ENCODE results near the gene MOB3A. TPM values are rescaled to one million over a fixed set of nuclear protein-coding genes. Genes with fewer than 3 reads are reported as not detected.
A peak's percentile ranks its signal among the peaks of the same experiment; 100 is the strongest.
"Not testable (repeated sequence)": the region's sequence is repeated elsewhere in the genome, so short reads cannot be mapped to it uniquely, and the experiment has no call there.

The MOB3A gene
- total RNA-seq, result 14.8 and 22.8 TPM in 2 replicates

DNA sequence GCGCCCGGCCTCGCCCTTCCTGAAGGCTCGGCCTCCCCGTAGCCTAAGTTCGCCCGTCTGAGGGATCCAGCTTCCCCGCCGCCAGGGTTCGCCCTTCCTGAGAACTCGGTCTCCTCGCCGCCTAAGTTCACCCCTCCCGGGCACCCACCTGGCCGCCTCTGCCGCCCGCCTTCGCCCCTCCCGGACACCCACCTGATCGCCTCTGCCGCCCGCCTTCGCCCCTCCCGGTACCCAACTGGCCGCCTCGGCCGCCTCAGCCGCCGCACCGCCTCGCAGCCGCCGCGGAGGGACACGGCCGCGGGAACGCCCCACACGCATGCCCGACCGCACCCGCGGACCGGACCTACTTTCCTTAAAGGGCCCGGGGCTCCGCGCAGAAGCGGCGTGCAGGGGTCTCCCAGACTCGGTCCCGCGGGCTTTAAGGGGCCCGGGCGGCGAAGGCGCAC, at the start of gene MOB3A:
Gene MOB3A (minus strand): TSS at position 293 of the 446 bp plus-strand sequence. CDS start 17,766 bp downstream, outside the sequence.
- DNase-seq (ENCODE audit: low read depth in 2 of 2), result peak; percentile 81 to 93

GRCh38 chr19:2145831-2146241, 49.7 kb upstream of the MOB3A start:
- no peak for DNase-seq (ENCODE audit: low read depth in 2 of 2)

GRCh38 chr19:2144190-2144589, 48.1 kb upstream of the MOB3A start:
- no peak for DNase-seq (ENCODE audit: low read depth in 2 of 2)

DNA sequence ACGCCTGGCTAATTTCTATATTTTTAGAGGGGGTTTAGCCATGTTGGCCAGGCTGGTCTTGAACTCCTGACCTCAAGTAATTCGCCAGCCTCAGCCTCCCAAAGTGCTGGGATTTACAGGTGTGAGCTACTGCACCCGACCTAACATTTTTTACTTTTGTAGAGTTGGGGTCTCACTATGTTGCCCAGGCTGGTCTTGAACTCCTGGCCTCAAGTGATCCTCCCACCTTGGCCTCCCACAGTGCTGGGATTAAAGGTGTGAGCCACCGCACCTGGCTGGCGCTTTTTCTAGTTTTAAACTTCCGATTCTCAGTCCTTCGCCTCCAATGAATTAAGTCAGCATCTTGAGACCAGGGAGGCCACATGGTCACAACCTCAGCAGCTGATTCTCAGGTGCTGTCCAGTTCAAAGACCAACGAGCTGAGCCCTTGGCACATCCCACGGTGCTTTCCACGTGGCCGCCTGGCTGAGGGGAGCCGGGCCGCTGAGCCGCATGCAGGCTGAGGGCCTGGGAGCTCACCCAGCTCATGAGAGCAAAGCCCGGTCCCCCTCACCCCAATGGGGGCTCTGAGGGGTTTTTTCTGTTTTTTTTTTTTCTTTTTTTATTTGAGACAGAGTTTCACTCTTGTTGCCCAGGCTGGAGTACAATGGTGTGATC, 46.2 kb upstream of the MOB3A start:
- no peak for DNase-seq (ENCODE audit: low read depth in 2 of 2)

DNA sequence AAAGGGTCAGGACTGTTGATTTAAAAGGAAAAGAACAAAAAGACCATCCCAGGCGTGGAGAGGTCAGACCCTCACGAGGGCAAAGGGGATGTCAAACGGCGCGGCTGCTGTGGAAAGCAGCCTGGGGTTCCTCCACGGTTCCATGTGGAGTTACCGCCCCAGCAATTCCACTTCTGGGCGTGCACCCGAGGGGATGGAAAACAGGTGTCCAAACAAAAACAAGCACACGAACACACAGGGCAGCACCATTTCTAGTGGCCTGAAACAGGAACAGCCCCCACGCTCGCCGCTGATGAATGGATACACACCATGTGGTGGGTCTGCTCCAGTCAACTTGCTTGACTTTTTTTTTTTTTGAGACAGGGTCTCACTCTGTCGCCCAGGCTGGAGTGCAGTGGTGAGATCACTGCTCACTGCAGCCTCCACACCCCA, 44.0 kb upstream of the MOB3A start:
- DNase-seq (ENCODE audit: low read depth in 2 of 2), result no peak

DNA sequence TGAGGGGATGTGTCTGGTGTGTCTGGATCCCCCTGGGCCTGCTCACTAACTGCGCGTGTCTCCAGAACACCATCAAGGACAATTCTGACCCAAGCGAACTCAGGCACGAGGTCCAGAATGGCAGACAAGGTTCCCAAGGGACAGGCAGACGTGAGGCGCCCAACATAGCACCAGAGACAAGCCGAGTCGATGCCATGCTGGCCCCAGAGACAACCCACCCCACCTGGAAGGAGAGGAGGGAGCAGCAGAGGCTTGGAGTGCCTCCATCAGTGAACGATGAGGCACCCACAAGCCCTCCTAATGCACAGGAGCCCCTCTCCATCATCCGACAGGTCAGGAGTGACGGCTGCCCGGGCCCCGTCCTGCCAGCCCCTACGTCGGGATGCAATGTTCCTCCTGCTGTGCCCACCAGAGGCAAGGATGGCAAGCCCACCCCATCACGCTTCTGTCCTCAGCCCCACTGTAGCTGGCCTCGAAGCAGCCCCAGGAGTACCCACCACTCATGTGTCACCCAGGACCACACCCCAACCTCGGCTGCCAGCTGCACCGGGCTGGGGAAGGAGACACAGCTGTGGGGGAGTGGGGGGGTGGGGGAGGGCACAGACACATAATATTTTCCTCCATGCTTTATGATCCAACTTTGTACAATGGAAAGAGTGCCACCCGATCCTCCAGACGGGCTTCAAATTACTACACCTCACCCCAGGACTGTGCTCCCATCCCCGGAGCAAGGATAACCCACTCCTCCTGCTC, 43.4 kb upstream of the MOB3A start:
- DNase-seq (ENCODE audit: low read depth in 2 of 2), result no peak

DNA sequence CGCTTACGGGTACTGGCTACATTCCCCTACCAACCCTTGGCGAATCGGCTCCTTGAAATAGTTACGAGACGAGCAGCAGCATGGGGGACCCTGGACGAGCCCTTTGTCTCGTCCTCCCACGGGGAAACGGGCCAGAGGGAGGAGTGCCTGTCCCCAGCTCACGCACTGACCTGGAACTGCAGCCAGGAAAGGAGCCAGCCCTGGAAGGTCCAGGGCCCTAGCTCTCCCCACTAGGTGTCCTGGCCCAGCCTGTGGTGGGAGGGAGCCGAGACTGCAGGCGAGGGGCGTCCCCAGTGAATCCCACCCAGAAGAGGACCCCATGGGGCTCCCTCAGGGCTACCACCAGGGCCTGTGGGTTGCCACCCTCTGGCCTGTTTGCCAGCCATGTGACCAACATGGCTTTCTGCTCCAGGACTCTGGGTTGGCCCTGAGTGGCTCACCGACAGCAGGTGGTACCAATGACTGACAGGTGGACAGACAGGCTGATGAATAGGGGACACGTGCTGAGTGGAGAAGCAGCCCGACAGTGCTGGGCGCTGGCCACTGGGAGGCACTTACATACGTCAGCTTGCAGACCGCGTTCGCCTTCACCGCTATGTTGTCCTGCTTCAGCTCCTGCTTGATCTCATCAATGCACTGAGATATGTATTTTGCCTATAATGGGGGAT, 42.1 kb upstream of the MOB3A start:
- DNase-seq (ENCODE audit: low read depth in 2 of 2), result no peak

DNA sequence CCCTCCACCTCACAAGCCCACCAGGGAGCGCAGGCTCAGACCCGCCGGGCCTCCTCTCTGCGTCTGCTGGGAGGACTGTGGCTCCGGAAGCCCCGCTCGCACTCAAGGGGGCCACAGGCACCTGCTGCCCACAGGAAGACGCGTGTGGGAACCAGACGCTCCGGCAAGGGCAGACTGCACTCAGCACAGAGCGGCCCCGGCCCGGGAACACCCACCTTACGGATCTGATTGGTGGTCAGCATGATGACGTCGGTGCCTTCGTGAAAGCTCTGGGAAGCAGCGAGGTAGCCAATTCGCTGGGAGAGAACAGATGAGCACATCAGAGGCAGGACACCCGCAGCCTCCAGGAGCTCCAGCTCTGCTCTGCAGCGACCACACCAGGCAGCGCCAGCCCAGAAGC, 40.7 kb upstream of the MOB3A start:
- no peak for DNase-seq (ENCODE audit: low read depth in 2 of 2)

DNA sequence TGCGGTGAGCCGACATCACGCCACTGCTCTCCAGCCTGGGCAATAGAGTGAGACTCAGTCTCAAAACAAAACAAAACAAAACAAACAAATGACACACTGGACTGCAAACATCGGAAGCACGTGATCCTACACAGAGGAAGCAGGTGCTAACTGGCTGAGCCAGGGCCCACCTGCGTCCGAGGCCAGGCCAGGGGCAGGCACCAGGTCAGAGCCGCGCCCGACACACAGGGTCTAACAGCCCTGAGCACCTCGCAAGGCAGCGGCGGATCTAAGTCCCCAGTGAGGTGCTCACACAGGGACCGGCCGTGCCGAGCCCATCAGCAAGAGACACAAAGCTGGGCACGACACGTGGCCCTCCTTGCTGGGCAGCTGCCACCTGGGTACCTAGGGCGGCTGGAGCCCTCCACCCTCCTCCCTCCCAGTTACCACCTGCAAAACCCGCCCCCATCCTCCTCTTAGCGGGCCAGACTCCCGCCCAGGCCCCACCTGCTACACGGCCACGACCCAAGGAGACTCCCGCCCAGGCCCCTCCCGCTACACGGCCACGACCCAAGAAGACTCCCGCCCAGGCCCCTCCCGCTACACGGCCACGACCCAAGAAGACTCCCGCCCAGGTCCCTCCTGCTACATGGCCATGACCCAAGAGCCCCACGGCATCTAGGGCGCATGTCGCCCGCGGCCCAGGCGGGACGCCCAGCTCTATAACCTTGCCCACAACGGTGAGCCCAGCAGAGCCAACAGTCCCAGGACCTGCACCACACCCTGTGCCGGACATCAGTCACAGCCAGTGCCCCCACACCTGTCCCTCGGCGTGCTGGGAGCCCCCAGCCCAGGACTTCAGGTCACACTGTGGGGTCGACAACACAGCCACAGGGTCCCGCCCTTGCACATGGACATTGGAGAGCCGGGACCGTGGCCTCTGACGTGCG, 39.6 kb upstream of the MOB3A start:
- DNase-seq (ENCODE audit: low read depth in 2 of 2), result no peak

- DNase-seq (ENCODE audit: low read depth in 2 of 2), result no peak
Measured at GRCh38 chr19:2132731-2133490, 36.8 kb upstream of the MOB3A start.

GRCh38 chr19:2132191-2132590, 36.1 kb upstream of the MOB3A start:
- DNase-seq (ENCODE audit: low read depth in 2 of 2), result no peak

GRCh38 chr19:2131012-2131975, 35.2 kb upstream of the MOB3A start:
- DNase-seq (ENCODE audit: low read depth in 2 of 2), result not testable (repeated sequence)

DNA sequence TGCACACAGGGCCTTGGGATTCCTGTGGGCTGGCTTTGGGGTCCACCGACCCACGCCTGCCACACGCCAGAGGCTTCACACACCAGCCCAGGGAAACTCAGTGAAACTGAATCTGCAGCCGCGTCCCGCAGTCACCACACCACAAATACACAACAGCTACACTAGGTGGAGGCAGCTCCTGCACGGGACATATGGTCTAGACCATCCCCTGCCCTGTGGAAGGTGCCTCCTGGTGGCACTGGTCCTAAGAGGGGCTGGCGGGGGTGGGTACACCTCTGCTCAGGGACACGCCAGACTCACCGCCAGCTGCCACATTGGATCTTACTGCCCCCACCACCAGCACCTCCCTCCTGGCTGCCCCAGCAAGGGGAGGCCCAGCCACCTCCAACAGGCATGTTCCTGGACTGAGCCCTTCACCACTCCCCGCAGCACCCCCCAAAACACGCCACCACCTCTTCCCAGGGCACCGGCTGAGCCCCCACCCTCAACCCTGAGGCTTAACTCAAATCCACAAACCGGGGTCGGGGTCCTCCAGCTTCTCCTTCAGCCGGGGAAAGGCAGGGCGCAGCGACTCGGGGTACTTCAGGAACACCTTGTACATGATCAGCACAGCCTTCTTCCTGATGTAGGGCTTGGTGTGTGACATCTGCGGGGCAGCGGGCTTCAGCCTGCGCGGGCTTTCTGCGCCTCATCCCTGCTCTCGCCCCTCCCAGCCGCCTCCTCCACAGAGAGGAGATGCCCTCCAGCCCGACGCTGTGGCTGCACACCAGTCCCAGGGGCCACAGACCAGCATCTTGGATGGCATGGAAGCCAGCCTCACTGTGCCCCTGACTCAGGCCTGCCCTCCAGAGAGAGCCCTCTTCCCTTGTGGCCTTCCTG, 34.0 kb upstream of the MOB3A start:
- no peak for DNase-seq (ENCODE audit: low read depth in 2 of 2)

GRCh38 chr19:2129486-2129885, 33.4 kb upstream of the MOB3A start:
- no peak for DNase-seq (ENCODE audit: low read depth in 2 of 2)

- DNase-seq (ENCODE audit: low read depth in 2 of 2), result no peak
Measured at GRCh38 chr19:2129022-2129421, 32.9 kb upstream of the MOB3A start.

DNA sequence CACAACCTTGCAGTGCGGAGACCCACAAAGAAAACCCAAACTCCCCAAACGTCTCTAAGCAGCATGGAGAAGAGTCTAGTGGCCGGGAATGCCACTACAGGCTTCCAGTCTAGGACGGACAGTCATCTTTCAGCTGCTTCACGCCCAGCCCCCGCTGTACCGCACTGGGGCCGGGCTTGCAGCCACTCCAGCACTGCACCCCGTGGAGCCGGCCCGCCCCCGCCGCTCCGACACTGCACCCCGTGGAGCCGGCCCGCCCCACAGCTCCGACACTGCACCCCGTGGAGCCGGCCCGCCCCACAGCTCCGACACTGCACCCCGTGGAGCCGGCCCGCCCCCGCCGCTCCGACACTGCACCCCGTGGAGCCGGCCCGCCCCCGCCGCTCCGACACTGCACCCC, 32.1 kb upstream of the MOB3A start:
- not testable (repeated sequence) for DNase-seq (ENCODE audit: low read depth in 2 of 2)

DNA sequence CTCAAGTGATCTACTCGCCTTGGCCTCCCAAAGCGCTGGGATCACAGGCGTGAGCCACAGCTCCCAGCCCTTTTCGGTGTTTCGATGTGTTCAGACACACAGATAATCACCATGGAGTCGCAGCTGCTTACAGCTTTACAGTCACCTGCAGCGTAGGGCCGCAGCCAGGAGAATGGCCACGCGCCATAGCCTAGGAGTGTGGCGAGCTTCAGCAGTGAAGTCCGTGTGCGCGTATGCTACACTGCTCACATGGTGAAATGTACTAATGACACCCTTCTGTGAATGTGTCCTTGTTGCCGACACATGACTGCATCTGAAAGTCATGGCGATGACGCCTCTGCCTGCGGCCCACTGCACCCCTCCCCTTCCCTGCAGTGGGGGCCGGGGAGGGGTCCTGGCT, 31.6 kb upstream of the MOB3A start:
- DNase-seq (ENCODE audit: low read depth in 2 of 2), result no peak

- no peak for DNase-seq (ENCODE audit: low read depth in 2 of 2)
Measured at GRCh38 chr19:2126879-2127518, 30.9 kb upstream of the MOB3A start.
